SKM-1 (cell line): Measurements from ENCODE around the gene MTCL1.

Source experiments
- DNase-seq: peaks from one replicate; lab custom pipeline; 2025; ENCODE audit not compliant: unreplicated experiment; lab: John Stamatoyannopoulos, UW

Gene MTCL1

DNA sequence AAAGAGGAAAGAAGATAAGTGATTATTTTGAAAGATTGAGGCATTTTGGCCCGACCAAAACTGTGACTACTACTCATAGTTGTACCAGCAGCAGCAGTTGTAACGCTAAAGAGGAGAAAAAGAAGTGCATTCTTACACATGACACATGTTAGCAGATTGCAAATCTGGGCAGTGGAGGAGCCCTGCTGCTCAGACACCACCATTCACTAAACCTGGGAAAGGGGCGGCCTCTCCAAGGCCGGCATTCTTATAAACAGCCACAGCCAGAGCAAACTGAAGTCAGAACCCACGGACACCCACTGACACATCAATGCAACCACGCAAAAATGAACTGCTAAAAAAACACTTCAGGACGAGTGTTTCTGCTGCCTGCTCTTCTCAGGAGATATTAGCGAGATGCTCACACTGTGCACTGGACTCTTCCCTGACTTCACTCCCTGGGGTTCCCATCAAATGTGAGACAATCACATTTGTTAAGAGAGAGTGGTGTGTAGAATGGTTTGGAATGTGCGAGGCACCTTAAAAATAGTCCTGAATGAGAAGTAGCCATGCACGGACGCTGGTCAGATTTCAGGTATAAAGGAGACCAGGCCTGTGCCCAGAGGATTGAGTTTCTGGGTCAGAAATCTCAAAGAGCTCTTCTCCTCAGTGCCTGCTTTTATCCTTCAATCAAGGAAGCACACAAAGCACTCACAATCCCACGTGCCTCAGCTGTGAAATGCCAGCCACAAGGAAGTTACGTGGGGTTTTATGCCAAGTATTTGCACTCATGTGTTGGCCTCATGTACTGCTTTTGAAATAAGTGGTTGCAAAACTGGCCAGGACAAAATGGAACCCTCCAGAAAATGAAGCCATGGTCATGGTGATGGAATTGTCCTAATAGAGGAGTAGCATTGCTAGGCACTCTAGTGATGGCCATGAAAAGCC is 83.4 kb downstream of the MTCL1 start:
- DNase-seq, result no peak

DNA sequence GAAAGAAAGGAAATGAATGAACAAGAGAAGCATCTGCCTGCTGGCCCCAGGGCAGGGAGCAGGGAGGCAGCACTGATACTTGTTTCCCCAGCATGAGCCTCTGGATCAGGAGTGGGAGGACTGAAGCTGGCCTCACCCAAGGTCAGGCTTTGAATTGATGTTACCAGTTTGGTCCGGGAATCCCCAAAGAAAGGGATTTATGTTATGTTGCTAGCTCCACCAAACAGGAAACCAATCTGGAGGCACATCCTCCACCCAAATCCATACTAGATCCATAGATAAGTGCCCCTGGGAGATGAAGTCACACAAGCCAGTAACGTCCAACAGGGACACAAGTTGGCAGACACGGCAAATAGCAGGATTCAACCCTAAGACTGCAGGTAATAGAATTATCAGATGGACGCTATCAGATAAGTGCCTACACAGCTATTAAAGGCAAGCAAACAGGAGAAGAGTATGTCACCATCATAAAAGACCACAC is 85.9 kb downstream of the MTCL1 start:
- DNase-seq, result no peak

DNA sequence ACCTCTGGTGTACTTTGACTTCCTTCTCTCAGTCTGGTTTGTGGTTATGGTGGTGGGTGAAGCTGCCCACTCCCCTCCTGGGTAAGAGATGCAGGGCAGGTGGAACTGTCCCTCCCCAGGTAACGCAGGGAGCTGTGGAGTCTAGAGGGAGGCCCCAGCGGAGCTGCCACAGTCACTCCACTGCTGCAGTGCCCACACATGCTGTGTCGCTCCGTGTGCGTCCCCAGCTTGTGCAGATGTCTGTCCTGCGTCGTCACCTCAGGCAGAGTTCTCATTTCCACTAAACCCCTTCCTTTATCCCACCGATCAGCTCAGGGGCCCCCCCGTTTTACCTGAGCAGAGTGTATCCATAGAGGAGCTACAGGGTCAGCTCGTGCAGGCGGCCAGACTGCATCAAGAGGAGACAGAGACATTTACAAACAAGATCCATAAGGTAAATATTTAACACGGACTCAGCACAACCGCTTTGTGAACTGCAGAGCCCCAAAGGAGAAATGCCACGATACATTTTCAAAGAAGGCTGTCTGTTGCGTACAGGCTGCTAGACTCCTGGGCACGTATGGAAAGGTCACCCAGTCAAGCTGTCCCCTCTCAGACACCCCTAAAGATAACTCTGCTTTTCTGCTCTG is 87.4 kb downstream of the MTCL1 start:
- no peak for DNase-seq

DNA sequence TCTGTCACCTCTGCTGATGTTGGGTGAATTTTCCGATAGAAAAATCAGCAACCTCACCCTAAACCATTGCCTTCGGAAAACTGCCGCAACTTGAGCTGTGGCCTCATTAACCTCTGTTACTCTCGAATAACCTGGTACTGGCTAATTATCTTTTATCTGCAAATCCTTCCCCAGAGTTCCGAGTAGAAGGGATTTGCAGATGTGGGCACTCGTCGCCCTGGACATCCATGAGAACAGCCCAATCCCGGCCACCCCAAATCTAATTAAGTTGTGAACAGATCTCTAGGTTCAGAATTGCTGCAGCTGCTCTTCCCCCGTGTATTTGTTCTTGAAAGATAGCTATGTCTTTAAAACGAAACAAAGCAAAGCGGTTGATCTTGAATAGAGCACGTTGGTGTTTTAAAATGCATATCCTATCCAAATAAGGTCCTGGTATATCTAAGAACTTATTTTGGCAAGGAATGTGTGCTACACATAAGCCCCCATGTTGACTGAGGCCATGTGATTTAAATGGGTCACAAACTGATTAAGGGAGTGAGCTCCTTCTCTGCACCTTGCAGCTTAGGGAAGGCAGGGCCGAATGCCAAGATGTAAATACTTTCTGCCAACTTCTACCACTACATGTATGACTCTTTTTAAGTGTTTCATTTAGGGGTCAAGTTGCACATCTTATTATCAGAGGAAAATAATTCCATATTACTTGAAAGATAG is 88.2 kb downstream of the MTCL1 start:
- no peak for DNase-seq

DNA sequence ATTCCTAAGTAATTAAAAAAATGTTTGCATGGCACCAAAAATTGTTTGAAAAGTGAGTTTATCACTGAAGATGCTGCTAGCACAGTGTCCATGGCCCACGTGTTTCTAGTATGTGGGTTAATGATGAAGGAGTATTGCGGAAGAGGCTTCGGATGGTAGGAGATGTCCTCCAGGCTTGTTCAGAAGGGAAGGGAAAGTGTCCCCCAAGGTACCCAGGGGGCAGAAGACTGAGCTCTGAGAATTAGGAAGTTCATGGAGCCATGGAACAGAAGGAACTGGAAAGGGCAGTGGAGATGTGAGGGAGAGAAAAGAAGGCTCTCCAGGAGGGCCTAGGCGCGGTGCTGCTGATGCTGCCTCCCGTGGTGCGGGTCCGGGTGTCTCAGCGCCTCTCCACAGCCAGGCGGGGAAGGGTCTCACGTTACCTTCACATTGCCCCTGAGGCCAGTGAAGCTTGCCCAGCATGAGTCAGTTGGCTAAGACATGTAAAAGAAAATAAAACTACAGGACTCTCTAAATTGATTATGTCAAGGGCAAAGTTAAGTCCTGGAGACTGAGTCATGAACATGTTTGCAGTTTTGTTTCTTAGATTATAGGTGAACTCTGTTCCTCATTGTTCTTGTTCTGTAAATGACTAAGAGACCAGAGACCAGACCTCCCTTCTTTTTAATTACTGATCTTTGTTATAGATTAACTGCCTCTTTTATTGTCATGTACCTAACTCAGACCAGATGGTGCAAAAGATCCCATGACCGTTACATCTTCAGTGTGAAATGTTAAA is 89.0 kb downstream of the MTCL1 start:
- no peak for DNase-seq

DNA sequence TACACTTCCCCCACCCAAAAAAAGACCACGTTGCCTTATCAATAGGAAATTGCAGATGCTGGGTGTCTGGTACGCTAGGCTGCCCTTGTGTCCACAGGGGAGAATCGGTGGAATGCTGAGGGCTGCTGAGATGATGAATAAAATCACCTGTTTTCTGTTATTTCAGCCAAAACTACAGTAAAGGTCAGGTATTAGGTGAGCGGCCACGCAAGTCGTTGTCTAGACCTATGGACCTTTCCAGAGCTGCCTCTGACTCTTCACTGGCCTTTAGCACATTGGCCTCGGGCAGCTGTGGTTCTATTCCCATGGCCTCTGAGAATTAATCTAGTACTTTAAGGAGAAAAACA is 89.6 kb downstream of the MTCL1 start:
- DNase-seq, result no peak

DNA sequence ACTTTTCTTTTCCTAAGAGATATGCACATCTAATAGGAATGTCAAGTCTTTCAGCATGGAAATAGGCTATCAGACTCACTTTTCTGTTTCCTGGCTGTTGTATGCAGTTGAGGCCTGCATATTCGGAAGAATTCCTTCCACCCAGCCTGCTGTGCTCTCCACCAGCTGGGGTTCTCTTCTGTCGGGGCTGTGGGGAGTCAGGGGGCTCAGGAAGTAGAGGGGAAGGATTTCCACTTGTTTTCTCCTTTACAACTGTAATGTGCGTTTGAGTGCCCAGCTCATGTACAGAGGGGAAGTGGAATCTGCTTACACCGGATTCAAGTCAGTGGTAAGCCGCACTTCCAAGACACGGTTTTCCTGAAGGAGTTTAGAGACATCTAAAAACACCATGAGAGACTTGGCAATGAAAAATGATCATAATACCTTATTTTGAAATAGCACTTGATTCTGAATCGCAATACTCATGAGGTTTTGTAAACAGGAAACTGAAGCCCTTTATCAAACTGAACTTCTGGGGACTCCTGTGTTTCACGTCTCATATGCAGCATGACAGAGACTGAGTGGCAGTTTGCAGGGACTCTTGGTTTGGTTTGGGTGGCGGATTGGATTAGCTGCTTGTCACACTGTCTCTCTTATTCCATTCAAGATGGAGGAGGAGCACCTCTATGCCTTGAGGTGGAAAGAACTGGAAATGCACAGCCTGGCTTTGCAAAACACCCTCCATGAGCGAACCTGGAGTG is 90.4 kb downstream of the MTCL1 start:
- DNase-seq, result no peak

DNA sequence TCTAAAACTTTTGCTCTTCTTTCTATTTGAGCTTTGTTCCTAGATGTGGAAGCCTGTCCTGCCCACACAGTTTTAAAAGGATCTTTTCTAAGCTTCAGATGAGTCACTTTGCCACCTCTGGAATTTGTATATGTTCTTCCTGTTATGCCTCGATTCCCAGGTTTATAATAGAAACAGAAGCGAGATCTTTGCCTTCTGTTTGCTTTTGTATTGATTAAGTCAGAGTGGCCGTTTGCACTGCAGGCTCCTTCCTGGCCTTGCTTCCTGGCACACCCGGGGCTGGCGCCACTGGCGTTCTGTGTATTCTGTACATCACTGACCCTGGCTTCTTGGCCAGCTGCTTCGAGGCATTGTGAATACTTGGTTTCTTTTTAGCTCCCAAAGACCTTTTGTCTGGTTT is 91.8 kb downstream of the MTCL1 start:
- DNase-seq, result no peak

DNA sequence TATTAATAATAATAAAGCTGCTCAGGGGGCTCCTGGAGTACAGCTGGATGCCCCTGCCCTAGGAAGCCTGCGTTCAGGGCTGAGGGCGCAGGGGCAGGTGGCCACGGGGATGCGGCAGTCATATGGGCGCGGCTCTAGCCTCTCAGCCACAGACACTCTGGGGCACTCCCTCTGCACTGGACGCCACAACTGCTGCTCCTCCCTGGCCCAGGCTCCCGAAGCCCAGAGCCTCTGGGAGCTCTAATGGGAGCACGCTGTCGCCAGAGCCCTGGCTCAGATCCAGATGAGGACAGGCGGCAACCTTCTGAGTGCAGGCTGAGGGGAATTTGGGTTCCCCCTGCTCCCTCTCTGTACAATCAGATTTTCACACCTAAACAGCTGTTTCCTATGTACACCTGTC is 93.6 kb downstream of the MTCL1 start:
- DNase-seq, result no peak

DNA sequence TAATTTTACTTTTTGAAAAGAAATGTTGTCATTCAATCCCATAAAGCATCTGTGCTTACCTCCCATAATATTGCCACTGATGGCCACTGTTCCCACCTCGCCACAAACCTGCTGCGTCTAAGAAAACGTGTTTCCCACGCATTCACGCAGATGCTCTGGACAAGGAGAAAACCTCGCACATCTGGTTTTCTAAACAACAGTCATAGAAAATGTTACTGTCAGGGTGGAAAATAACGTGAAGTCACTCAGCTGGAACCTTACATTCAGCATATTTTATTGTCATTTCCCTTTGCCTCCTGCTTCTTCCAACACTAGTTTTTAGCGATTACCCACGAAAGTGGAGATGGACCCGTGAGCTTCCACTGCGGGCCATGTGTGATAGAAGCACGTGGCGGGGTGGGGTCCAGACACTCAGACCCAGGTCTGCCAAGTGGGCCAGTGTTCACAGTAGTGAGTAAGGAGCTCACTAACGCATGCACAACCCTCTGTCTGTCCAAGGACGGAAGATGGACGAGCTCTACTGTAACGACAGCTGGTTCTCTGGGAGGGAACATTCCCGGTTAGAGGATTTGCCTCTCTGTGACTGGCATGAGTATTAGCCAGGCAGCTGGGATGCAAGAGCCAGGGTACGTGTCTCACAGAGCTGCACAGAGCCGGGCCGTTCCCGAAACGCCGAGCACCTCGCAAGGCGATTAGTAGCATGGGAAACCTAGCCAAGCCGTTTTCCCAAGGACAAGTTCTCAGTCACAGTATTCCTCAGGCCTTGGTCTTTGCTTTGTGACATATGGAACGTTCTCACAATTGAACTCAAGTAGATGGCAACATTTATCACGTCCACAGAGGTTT is 94.5 kb downstream of the MTCL1 start:
- DNase-seq, result no peak

DNA sequence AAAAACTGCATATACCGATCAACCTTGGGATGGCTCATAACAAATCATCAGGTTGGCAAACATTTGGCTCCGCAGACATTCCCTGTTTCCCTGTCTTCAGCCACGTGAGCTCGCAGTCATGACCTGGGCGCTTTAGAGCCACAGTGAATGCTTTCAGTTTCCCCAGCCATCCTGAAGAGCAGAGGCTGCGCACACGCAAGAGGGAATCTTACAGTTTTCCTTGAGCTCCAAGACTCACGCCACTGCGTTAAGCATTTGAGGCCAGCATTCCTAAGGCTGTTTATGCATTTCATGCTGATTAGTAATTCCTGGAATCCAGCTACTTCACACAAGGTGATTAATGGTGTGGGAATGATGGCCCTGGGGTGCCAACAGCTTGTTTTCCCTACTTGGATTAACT is 95.1 kb downstream of the MTCL1 start:
- DNase-seq, result no peak

DNA sequence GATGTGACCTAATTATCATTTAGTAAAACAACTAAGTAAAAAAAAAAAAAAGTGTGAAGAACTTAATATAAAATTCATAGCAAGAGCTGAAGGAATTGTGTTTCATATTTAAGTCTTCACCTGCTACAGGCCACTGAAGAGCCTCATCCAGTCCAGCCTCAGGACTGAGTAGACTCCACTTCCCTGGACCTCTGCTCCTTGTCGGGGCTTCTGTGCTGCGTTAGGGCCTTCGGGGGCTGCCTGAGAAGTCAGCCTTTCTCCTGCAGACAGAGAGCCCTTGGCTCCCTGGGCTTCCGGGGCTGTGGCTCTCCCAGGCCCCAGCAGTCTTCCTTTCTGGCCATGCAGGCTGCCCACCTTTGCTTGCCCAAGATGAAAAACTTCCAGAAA is 95.5 kb downstream of the MTCL1 start:
- no peak for DNase-seq

DNA sequence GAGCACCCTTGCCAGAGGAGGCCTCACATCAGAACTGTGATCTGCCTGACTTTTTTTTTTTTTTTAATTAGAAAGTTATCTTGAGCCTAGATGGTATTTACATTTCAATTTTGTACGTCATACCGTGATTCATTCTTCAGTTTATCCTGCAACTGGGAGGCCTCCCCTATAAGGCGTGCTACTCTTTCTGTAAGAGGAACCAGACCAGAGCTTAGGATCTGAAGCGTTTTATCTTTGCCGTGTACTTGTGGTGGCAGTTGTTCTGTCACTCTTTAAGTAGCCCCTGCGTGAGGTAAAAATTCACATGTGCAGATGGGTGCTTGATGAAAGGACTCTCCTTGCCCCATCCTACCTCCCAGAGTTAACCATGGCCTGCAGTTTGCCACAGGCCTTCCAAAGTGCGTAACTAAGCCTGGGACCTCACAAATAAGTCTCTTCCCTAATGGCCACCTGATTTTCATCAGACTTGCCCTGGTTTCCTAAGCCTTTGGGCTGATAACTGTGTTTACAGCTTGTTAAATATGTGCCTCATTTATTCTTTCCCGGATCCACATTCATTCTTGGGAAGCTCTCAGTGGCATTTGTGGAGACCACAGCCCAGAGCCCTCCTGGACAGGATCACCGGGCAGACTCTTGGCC is 96.0 kb downstream of the MTCL1 start:
- DNase-seq, result no peak

DNA sequence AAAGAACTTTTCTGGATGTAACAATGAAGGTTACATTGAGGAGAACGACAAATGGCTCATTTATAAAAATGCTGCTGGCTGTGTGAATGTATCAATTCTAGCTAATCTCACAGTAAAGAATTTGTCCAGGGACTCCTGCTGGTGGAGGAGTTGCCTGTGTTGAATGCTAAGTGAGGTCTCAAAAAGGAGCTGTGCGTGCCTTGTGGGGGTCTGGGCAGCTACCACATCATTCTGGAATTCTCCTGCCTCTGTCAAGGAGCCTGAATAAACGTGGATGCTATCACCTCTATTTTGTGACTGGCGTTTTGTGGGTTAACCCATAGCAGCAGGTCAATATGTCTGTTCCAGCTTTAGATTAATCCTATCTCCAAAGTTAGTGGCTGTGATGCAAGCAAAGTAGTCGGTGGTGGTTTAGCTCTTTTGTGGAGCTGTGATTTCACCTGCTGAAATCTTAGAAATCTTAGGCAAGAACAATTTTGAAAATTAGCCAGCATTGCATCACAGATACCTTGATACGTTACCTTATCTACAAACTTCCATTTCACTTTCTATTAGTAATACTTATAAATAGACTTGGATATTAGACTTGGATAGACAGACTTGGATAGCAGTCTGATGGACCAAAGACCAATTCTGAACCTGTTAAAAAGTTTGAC is 96.8 kb downstream of the MTCL1 start:
- DNase-seq, result no peak

DNA sequence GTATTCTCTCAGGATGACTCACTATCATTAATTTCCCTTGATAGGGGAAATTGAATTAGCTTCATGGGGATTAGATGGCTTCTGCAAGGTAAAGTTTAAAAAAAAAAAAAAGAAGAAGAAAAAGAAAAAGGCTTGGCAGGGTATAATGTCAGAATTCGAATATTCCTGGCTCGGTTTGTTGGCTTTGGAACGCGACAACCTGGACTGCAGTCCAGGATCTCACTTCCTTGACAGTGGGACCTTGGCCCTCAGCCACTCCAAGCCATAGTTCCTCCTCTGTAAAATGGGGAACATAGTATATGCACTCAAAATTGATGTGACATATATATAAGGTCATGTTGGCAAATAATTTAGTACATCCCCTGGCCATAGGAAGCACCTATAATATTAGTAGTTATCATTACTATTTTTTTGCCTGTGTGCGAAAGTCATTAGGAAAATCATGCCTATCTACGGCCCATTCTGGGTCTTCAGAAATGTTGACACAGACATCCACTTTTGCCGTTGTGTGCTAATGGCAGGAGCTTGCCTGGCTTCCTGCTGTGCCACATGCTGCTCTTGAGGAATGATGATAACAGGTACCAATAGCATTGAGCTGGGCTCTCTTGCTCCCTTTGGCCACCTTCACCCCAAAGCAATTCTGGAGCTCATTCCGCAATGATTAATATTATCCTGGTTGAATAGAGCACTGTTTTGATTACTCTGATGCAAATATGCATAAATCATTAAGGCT is 97.9 kb downstream of the MTCL1 start:
- DNase-seq, result no peak

DNA sequence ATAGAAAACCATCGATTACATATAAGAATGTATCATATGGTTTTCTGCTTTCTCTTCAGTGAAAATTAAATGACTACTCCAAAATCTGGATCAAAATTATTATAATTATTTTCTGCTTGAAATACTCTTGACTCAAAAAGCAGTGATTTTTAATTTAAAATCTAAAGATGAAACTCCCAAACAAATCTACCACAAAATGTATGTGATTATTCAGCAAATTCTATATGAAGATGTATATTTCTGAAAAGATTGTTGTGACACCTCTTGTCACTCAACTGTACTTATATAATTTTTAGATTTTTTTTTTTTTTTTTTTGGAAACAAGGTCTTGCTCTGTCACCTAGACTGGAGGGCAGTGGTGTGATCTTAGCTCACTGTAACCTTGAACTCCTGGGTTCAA is 98.6 kb downstream of the MTCL1 start:
- DNase-seq, result no peak

DNA sequence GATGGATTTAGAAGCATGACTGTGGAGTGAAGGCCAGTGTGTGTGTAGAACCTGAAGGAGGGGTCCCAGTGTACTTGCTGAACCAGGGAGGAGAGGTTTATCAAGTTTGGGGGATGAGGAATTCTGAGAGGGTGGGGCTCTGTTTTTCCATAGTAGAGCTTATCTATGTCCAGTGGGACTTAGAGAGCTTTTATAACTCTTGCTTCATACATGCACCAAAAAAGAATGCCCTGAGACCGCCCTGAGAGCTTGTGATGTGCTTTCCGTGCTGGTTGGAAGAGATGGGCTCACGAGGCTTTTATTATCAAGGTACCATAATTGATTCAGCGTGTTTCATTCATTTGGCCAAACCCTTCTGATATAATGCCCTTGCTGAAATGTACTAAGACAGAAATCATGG is 100.2 kb downstream of the MTCL1 start:
- no peak for DNase-seq
